HepG2 (cell line): Measurements from ENCODE around the gene INHA. TPM values are rescaled to one million over a fixed set of nuclear protein-coding genes. Genes with fewer than 3 reads are reported as not detected.

Experiments
- ATAC-seq: fragments of 200-7000 bp; cut with Tn5 transposase; 3 replicates; pipeline ENCODE4 v1.9.1; 2020; ENCODE audit warnings: mild to moderate bottlenecking, moderate library complexity
- BruUV-seq: library from RNA; stranded (reverse); fragments of 400-500 nt; replicated peaks from 2 replicates; lab custom pipeline; 2021; lab: Mats Ljungman, UMichigan
- CTCF ChIA-PET: fragments of 300-600 bp; formaldehyde crosslinking; extraction: SDS; loops from one replicate; lab custom pipeline; 2021; ENCODE audit warnings: low total read pairs, inconsistent platforms, low intra/inter-chr PET ratio; lab: Yijun Ruan, JAX
- POLR2A ChIA-PET: fragments of 350-600 bp; sonication (Branson Sonifier 250); formaldehyde crosslinking; loops from one replicate; lab custom pipeline; 2020; ENCODE audit warnings: antibody characterized with exemption, inconsistent platforms; lab: Yijun Ruan, JAX
- DNase-seq: peaks from one replicate; pipeline ENCODE4 v3.0.0-alpha.2; 2015; ENCODE audit warnings: low spot score
- FAIRE-seq: peaks from 3 replicates; lab custom pipeline; 2011; peaks lifted over from hg19 to GRCh38; lab: Jason Lieb, UNC
- H2AFZ ChIP-seq: one replicate; pipeline ENCODE4 v1.6.1; 2011; ENCODE audit warnings: low read length, inconsistent platforms
- H3K27ac ChIP-seq: fragments of 300-600 bp; 3 replicates; pipeline ENCODE4 v1.8.0; 2011; ENCODE audit warnings: mixed run types, mild to moderate bottlenecking, mixed read lengths, low read length, inconsistent platforms; ENCODE audit not compliant: insufficient read depth; ENCODE audit errors: extremely low read length
- H3K27me3 ChIP-seq, 2 experiments: fragments of 200-600 bp in 1 of 2; 2 replicates in 1 of 2; 3 replicates in 1 of 2; pipeline versions ENCODE4 v1.6.0 to v1.8.0; 2011; ENCODE audit warnings: low read length in 2 of 2, mild to moderate bottlenecking in 2 of 2, moderate library complexity in 2 of 2, inconsistent platforms in 1 of 2; ENCODE audit not compliant: insufficient read depth in 2 of 2, control insufficient read depth in 1 of 2
- H3K36me3 ChIP-seq, 2 experiments: fragments of 200-600 bp in 1 of 2; replicated peaks in 1 of 2; 2 replicates in 1 of 2; 3 replicates in 1 of 2; pipeline versions ENCODE4 v1.5.1 to v1.8.0; 2011; ENCODE audit warnings: low read length in 2 of 2, inconsistent platforms in 1 of 2; ENCODE audit not compliant: insufficient read depth in 2 of 2, control insufficient read depth in 1 of 2
- H3K4me1 ChIP-seq: 2 replicates; pipeline ENCODE4 v1.5.1; 2012; ENCODE audit warnings: low read length, inconsistent platforms; ENCODE audit not compliant: insufficient read depth
- H3K4me2 ChIP-seq: 2 replicates; pipeline ENCODE4 v1.6.0; 2011; ENCODE audit warnings: low read depth, low read length, inconsistent platforms
- H3K4me3 ChIP-seq, 3 experiments: fragments of 200-600 bp in 1 of 3; sonication (generic), shearing (Covaris generic) in 1 of 3; replicated peaks in 1 of 3; 2 replicates each; pipeline ENCODE4 v1.5.1; 2011 to 2016; ENCODE audit warnings: low read length in 3 of 3, inconsistent platforms in 2 of 3, low read depth in 2 of 3, mild to moderate bottlenecking in 2 of 3, control low read depth in 1 of 3, mixed read lengths in 1 of 3; ENCODE audit not compliant: insufficient read depth in 1 of 3
- H3K79me2 ChIP-seq: one replicate; pipeline ENCODE4 v1.6.1; 2011; ENCODE audit warnings: low read length, inconsistent platforms; ENCODE audit not compliant: insufficient read depth
- H3K9ac ChIP-seq: 2 replicates; pipeline ENCODE4 v1.6.0; 2011; ENCODE audit warnings: mild to moderate bottlenecking, low read depth, low read length, inconsistent platforms; ENCODE audit not compliant: insufficient read depth
- H3K9me3 ChIP-seq: 2 replicates; pipeline ENCODE4 v1.5.1; 2012; ENCODE audit warnings: mild to moderate bottlenecking, low read length
- H4K20me1 ChIP-seq: 2 replicates; pipeline ENCODE4 v1.6.0; 2011; ENCODE audit warnings: inconsistent platforms, mild to moderate bottlenecking, low read length, moderate library complexity; ENCODE audit not compliant: insufficient read depth
- FOXK1 ChIP-seq: sonication (generic); formaldehyde crosslinking; IDR thresholded peaks from 2 replicates; pipeline ENCODE4 v1.4.0; 2020; ENCODE audit warnings: low read depth, missing genetic modification reagents, borderline replicate concordance
- SMC3 ChIP-seq: IDR thresholded peaks from 2 replicates; pipeline ENCODE4 v1.6.1; 2011; ENCODE audit warnings: low read length, improper control_type of control experiment
- SPEN ChIP-seq: sonication (generic); formaldehyde crosslinking; IDR thresholded peaks from 2 replicates; pipeline ENCODE4 v1.5.1; 2020; ENCODE audit warnings: low read depth, mild to moderate bottlenecking, missing genetic modification reagents
- STAG1 ChIP-seq: sonication (generic); formaldehyde crosslinking; IDR thresholded peaks from 2 replicates; pipeline ENCODE4 v1.4.0; 2020; ENCODE audit warnings: missing genetic modification reagents
- ZNF34 ChIP-seq: sonication (generic); formaldehyde crosslinking; IDR thresholded peaks from 2 replicates; pipeline ENCODE4 v1.4.0; 2020; ENCODE audit warnings: mild to moderate bottlenecking, missing genetic modification reagents, borderline replicate concordance
- WGBS: methylation state at CpG from one replicate; pipeline ENCODE4 v1.1.6; 2017; ENCODE audit warnings: low lambda C conversion rate; 5-methylcytosine and 5-hydroxymethylcytosine counted together
- in situ Hi-C: cut with HindIII; loops from 2 replicates; pipeline ENCODE4 v1.10.0; 2017; ENCODE audit warnings: low pct_unique_long_range_greater_than_20kb; ENCODE audit not compliant: extremely low pct_ligation_motif_present
- intact Hi-C: fragments of 100-400 bp; cut with micrococcal nuclease; formaldehyde crosslinking; loops from one replicate; pipeline ENCODE4 v1.10.0; 2022; ENCODE audit not compliant: unreplicated experiment
- polyA plus RNA-seq, 8 experiments: library from polyadenylated mRNA; depleted of rRNA in 3 of 8; stranded (reverse) in 7 of 8; unstranded in 1 of 8; fragments of >200 nt; fragmentation: Illumina TruSeq in 4 of 8; extraction: Trizol in 4 of 8; gene quantifications; 2 replicates each; pipeline versions ENCODE4 v1.2.1 to v1.2.3, GENCODE V29; 2011 to 2016; ENCODE audit warnings: low read depth in 4 of 8, missing spikeins in 1 of 8, mixed read lengths in 1 of 8; ENCODE audit not compliant: insufficient read depth in 1 of 8
- total RNA-seq, 5 experiments: library from RNA; depleted of rRNA; stranded (reverse); fragments of >200 nt; fragmentation: Illumina TruSeq; extraction: Trizol; gene quantifications; 2 replicates each; pipeline ENCODE4 v1.2.3, GENCODE V29; 2016; ENCODE audit warnings: low read depth in 1 of 5
- TF ChIP-seq, protein P1 (sequence below): sonication (generic); formaldehyde crosslinking; IDR thresholded peaks from 2 replicates; pipeline ENCODE4 v1.4.0; 2020; ENCODE audit warnings: missing genetic modification reagents, borderline replicate concordance
- TF ChIP-seq, protein P2 (sequence below): sonication (generic); formaldehyde crosslinking; IDR thresholded peaks from 2 replicates; pipeline ENCODE4 v1.4.0; 2020; ENCODE audit warnings: missing genetic modification reagents
- TF ChIP-seq, protein P3 (sequence below): IDR thresholded peaks from 2 replicates; pipeline ENCODE4 v1.6.1; 2018; ENCODE audit warnings: missing genetic modification reagents, mild to moderate bottlenecking, missing compliant biosample characterization
- TF ChIP-seq, protein P4 (sequence below): sonication (generic); formaldehyde crosslinking; IDR thresholded peaks from 2 replicates; pipeline ENCODE4 v1.5.1; 2020; ENCODE audit warnings: mild to moderate bottlenecking, missing genetic modification reagents, moderate library complexity
- TF ChIP-seq, protein P5 (sequence below): sonication (generic); formaldehyde crosslinking; IDR thresholded peaks from 2 replicates; pipeline ENCODE4 v1.5.0; 2020; ENCODE audit warnings: mild to moderate bottlenecking, missing genetic modification reagents, moderate library complexity

Gene INHA
- total and polyA plus RNA-seq, 2 of the 13 experiments (the other 11 are each of a cell fraction or from before 2014, with no cell fraction given), result 4.1 to 15.2 TPM

DNA sequence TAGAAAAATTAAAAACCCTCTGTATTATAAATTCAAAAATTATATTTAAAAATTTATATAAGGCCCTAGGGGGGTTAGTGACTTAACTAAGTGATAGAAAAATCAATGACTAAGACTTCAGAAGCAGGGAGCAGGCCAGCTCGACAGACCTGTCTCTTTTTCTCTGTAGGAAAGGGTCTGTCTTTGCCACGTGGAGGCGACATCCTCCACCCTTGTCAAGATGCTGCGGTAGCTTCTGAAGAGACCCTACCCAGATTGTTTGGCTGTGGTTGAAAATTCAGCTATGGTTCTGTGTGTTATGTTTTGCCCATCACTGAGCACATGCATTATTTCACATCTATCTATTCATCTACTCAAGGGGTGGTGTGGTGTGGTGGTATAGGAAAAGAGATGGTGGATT is 47.1 kb downstream of the INHA start:
- in situ Hi-C loops, result no loop called here
- no peak overlapping the region for H3K4me3 ChIP-seq
- no peaks in the 10 kb centered on the region for H3K9me3 ChIP-seq
- peaks cover 2 to 29% of the 10 kb centered on the region in 2 experiments; a peak in 4 of 5 replicates for H3K27me3 ChIP-seq
- 0 out of 3 replicates have a peak, but pooled peaks have one; percentile 18 for ATAC-seq
- H4K20me1 ChIP-seq, result no peaks in the 10 kb centered on the region
- H3K36me3 ChIP-seq, result peaks cover 0 to 9% of the 10 kb centered on the region in 2 experiments; a peak in 1 of 5 replicates
- WGBS, result 43% methylated on average over 4 of the region's 4 CpGs
- DNase-seq, result no peak
- FAIRE-seq, result no peak
- peaks cover 10% of the 10 kb centered on the region for H3K4me1 ChIP-seq
- POLR2A ChIA-PET, result no interaction called here
- no peak overlapping the region for H3K4me2 ChIP-seq
- H3K27ac ChIP-seq, result no peak overlapping the region
- BruUV-seq, result no TSS peak
- CTCF ChIA-PET, result interaction anchor here (0.8 to 2.8 kb wide), 2 partner anchors 24 to 77 kb away, joined by 4 to 12 read pairs; no protein-coding TSS in a partner anchor
- H2AFZ ChIP-seq, result no peak overlapping the region
- intact Hi-C loops, result loop anchor here (1.0 kb wide), 1 partner anchor 23 kb away; no protein-coding TSS in a partner anchor
- H3K79me2 ChIP-seq, result no peaks in the 10 kb centered on the region
- H3K9ac ChIP-seq, result no peak overlapping the region
- TF ChIP-seq, protein P1, sequence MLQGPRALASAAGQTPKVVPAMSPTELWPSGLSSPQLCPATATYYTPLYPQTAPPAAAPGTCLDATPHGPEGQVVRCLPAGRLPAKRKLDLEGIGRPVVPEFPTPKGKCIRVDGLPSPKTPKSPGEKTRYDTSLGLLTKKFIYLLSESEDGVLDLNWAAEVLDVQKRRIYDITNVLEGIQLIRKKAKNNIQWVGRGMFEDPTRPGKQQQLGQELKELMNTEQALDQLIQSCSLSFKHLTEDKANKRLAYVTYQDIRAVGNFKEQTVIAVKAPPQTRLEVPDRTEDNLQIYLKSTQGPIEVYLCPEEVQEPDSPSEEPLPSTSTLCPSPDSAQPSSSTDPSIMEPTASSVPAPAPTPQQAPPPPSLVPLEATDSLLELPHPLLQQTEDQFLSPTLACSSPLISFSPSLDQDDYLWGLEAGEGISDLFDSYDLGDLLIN (CRISPR knock-in tag), result no peak
- TF ChIP-seq, protein P2, sequence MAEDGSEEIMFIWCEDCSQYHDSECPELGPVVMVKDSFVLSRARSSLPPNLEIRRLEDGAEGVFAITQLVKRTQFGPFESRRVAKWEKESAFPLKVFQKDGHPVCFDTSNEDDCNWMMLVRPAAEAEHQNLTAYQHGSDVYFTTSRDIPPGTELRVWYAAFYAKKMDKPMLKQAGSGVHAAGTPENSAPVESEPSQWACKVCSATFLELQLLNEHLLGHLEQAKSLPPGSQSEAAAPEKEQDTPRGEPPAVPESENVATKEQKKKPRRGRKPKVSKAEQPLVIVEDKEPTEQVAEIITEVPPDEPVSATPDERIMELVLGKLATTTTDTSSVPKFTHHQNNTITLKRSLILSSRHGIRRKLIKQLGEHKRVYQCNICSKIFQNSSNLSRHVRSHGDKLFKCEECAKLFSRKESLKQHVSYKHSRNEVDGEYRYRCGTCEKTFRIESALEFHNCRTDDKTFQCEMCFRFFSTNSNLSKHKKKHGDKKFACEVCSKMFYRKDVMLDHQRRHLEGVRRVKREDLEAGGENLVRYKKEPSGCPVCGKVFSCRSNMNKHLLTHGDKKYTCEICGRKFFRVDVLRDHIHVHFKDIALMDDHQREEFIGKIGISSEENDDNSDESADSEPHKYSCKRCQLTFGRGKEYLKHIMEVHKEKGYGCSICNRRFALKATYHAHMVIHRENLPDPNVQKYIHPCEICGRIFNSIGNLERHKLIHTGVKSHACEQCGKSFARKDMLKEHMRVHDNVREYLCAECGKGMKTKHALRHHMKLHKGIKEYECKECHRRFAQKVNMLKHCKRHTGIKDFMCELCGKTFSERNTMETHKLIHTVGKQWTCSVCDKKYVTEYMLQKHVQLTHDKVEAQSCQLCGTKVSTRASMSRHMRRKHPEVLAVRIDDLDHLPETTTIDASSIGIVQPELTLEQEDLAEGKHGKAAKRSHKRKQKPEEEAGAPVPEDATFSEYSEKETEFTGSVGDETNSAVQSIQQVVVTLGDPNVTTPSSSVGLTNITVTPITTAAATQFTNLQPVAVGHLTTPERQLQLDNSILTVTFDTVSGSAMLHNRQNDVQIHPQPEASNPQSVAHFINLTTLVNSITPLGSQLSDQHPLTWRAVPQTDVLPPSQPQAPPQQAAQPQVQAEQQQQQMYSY, result no peak
- TF ChIP-seq SMC3 (peak; percentile 19; the same call in 1 of the 2 replicates), SPEN (no peak), FOXK1 (CRISPR knock-in tag) (0 out of 2 replicates have a peak, but pooled peaks have one; percentile 8), ZNF34 (no peak), STAG1 (peak; percentile 57)
- TF ChIP-seq, protein P3, sequence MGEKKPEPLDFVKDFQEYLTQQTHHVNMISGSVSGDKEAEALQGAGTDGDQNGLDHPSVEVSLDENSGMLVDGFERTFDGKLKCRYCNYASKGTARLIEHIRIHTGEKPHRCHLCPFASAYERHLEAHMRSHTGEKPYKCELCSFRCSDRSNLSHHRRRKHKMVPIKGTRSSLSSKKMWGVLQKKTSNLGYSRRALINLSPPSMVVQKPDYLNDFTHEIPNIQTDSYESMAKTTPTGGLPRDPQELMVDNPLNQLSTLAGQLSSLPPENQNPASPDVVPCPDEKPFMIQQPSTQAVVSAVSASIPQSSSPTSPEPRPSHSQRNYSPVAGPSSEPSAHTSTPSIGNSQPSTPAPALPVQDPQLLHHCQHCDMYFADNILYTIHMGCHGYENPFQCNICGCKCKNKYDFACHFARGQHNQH, result no peak
- TF ChIP-seq, protein P4, sequence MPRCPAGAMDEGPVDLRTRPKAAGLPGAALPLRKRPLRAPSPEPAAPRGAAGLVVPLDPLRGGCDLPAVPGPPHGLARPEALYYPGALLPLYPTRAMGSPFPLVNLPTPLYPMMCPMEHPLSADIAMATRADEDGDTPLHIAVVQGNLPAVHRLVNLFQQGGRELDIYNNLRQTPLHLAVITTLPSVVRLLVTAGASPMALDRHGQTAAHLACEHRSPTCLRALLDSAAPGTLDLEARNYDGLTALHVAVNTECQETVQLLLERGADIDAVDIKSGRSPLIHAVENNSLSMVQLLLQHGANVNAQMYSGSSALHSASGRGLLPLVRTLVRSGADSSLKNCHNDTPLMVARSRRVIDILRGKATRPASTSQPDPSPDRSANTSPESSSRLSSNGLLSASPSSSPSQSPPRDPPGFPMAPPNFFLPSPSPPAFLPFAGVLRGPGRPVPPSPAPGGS (CRISPR knock-in tag), result no peak
- TF ChIP-seq, protein P5, sequence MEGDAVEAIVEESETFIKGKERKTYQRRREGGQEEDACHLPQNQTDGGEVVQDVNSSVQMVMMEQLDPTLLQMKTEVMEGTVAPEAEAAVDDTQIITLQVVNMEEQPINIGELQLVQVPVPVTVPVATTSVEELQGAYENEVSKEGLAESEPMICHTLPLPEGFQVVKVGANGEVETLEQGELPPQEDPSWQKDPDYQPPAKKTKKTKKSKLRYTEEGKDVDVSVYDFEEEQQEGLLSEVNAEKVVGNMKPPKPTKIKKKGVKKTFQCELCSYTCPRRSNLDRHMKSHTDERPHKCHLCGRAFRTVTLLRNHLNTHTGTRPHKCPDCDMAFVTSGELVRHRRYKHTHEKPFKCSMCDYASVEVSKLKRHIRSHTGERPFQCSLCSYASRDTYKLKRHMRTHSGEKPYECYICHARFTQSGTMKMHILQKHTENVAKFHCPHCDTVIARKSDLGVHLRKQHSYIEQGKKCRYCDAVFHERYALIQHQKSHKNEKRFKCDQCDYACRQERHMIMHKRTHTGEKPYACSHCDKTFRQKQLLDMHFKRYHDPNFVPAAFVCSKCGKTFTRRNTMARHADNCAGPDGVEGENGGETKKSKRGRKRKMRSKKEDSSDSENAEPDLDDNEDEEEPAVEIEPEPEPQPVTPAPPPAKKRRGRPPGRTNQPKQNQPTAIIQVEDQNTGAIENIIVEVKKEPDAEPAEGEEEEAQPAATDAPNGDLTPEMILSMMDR (CRISPR knock-in tag), result peak; percentile 50
